ENCODE data around the gene FOSL2.

FOSL2 gene

DNA sequence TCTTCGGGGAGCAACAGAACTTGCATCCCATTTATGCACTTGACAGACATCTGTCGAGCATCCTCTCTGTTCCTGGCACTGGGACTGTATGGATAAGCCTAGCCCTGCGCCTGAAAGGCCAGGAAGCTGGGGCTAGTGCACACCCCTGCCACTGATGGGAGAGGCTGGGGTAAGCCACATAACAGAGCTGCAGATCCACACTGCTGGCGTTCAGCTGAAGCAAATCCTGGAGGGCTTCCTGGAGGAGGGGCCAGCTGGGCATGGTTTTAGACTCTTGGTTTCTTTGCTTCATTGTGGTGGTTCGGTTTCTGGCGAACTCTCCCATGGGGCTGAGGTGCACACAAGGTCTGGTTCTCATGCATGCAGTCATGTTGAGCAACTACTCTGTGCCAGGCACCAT lies 45.5 kb upstream of the FOSL2 start:
- TF ChIP-seq, protein P1, sequence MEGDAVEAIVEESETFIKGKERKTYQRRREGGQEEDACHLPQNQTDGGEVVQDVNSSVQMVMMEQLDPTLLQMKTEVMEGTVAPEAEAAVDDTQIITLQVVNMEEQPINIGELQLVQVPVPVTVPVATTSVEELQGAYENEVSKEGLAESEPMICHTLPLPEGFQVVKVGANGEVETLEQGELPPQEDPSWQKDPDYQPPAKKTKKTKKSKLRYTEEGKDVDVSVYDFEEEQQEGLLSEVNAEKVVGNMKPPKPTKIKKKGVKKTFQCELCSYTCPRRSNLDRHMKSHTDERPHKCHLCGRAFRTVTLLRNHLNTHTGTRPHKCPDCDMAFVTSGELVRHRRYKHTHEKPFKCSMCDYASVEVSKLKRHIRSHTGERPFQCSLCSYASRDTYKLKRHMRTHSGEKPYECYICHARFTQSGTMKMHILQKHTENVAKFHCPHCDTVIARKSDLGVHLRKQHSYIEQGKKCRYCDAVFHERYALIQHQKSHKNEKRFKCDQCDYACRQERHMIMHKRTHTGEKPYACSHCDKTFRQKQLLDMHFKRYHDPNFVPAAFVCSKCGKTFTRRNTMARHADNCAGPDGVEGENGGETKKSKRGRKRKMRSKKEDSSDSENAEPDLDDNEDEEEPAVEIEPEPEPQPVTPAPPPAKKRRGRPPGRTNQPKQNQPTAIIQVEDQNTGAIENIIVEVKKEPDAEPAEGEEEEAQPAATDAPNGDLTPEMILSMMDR (conservative IDR thresholded peaks at IDR 0.05; ENCODE audit: low read length) = no peak
- no peak for DNase-seq (ENCODE audit: low read depth)
- no peak overlapping the region for H3K4me3 ChIP-seq (ENCODE audit: low read length)

DNA sequence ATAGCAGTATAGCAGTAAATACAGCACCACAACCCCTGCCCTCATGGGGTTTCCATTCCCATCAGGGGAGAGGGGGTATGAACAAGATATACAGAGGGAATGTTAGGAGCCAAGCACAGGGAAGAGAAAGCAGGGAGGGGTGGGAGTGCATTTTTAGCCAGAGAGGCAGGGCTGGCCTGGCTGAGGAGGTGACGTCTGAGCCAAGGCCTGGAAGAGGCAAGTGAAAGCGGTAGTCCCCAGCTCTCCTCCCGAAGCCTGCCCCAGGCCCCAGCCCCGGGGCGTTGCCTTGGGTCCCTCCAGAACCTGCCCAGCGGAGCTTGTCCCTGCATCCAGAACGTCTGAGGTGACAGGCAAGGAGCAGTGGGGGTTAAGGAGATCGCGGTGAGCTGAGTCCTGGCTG lies 45.1 kb upstream of the FOSL2 start:
- no peak for DNase-seq (ENCODE audit: low read depth)
- H3K4me3 ChIP-seq (ENCODE audit: low read length) = no peak overlapping the region
- TF ChIP-seq, protein P1 (conservative IDR thresholded peaks at IDR 0.05; ENCODE audit: low read length) = no peak

DNA sequence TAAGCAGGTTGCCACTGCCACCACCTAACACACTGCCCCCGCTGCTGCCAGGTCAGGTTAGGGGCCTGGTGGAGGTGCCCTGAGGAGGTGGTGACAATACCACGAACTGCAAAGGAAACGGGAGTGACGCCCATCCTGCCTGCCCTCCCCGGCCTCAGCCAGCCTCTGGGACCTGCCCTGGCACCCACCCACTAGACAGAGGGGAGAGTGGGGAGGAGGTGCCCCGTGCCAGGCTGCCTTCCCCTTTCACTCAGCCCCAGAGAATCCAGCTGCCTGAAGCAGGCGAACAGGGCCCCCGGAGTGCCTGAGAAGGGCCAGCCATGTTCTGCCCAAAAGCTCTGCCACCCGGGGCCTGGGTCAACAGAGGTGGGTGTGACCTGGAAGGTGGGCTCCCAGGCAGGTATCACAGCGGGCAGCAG lies 44.5 kb upstream of the FOSL2 start:
- H3K4me3 ChIP-seq (ENCODE audit: low read length) = no peak overlapping the region
- no peak for DNase-seq (ENCODE audit: low read depth)
- TF ChIP-seq, protein P1 (conservative IDR thresholded peaks at IDR 0.05; ENCODE audit: low read length) = no peak

DNA sequence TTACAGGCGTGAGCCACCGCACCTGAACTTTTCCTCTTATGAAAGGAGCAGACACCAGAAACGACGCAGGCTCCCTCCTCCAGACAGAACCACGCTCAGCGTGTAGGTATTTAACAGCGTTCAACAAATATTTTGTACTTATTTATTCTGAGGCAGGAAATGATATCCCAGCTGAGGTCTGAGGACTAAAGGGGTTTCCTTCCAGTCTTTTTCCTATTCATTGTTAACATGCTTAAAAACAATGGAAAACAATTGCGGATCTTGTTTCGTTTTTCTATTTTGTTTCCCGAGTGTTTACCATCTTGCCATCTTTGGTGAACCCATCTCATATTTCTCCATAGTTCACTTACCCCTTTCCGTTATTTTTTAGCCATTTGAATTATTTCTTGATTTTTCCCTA lies 43.7 kb upstream of the FOSL2 start:
- TF ChIP-seq, protein P1 (conservative IDR thresholded peaks at IDR 0.05; ENCODE audit: low read length) = no peak
- H3K4me3 ChIP-seq (ENCODE audit: low read length) = no peak overlapping the region
- no peak for DNase-seq (ENCODE audit: low read depth)

DNA sequence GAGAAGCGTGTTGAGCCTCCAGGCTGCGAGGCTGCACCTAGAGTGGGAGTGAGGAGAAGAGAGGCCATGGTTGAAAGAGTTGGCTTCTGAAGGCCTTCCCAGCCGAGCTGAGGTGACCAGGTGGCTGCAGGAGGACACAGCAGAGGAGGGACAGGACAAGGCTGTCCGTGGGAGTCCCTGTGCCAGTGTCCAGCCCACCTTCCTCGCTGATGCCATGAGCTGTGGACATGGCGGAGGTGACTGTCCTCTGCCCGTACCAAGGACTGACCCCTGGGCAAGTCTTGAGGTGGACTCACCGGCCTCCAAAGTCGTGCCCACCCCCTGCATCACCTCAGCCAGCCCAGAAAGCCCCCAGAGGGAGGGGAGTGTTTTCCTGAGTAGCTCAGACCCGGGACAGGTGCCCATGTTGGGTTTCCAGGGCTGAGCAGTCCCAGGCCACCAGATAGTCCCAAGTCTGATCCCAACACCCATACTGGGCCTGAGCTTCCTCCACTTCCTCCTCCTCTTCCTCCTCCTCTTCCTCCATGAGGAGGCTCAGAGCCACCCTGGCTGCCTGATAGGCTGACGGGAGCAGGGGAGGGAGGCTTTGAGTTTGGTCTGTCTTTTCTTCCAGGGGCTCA lies 43.0 kb upstream of the FOSL2 start:
- TF ChIP-seq, protein P1 (conservative IDR thresholded peaks at IDR 0.05; ENCODE audit: low read length) = no peak
- no peak overlapping the region for H3K4me3 ChIP-seq (ENCODE audit: low read length)
- DNase-seq (ENCODE audit: low read depth) = no peak

DNA sequence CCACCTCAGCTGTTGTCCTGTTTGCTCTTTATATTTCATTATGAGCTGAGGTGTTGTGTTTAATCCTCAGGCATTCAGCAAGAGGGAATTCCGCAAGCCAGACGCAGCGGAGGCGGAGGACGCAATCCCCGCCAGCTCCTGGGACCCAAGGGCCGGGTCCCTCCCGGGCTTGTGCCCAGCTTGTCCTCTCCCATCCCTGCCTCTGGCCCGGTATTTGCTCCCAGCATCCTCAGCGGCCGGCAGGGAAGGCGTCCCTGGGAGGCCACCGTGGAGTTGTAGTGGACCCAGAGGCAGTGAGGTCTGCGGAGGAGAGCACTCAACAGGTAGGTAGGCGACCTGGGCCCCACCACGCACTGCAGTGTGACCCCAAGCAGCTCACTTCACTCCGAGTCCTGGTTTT lies 42.5 kb upstream of the FOSL2 start:
- TF ChIP-seq, protein P1 (conservative IDR thresholded peaks at IDR 0.05; ENCODE audit: low read length) = no peak
- DNase-seq (ENCODE audit: low read depth) = no peak
- H3K4me3 ChIP-seq (ENCODE audit: low read length) = no peak overlapping the region

DNA sequence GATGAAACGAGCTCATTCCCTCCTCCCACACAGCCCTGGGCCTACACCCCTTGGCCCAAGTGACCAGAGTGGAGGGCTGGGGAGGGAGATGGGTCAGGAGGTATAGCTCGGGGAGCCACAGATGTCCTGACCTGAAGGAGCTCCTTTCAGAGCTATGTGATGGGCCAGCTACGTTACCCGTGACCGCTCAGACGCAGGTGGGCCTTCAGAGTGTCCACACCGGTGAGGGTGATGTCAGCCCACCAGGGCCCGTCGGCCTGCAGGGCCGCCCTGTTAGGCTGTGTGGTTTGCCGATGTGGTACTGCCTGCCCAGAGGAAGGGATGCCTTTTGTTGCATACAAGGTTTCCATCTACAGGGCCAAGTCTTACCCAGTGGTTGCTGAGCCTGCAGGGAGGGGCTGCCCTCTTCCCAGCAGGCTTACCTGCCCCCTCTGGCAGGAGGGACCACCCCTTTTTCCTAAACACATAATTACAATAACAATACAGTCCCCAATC lies 41.8 kb upstream of the FOSL2 start:
- TF ChIP-seq, protein P1 (conservative IDR thresholded peaks at IDR 0.05; ENCODE audit: low read length) = no peak

More for the DNA sequence above, 41.8 kb upstream of the FOSL2 start:
- no peak for DNase-seq (ENCODE audit: low read depth)
- no peak overlapping the region for H3K4me3 ChIP-seq (ENCODE audit: low read length)
